PC-9 (cell line): ENCODE results near the gene IDNK.

ENCODE experiments used
- CTCF ChIP-seq: fragments of 200-600 bp; sonication (generic); conservative IDR thresholded peaks from 2 replicates; pipeline ENCODE4 v1.6.1; 2017; ENCODE audit warnings: mixed run types, antibody characterized with exemption, mild to moderate bottlenecking, moderate library complexity
- EZH2 ChIP-seq: fragments of 200-600 bp; sonication (generic); IDR thresholded peaks from 2 replicates; pipeline ENCODE4 v1.8.0; 2017; ENCODE audit warnings: antibody characterized with exemption, low read depth

DNA sequence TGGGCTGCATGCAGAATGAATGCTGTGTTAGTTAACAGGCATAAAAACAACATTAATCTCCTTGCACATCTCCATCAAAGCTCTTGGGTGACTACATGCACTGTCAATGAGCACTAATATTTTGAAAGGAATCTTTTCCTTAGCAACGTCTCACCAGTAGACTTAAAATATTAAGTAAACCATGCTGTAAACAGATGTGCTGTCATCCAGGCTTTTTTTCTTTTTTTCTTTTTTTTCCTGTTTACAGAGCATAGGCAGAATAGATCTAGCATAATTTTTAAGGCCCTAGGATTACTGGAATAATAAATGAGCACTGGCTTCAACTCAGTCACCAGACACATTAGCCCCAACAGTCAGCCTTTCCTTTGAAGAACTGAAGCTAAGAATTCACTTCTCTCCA, 48.5 kb downstream of the IDNK start:
- TF ChIP-seq CTCF (no peak), EZH2 (no peak)
